ENCODE measurements around the gene GALNT9. TPM values are rescaled to one million over a fixed set of nuclear protein-coding genes. Genes with fewer than 3 reads are reported as not detected.

The GALNT9 gene
- total RNA-seq, 1 donor from 2014 or later: 2.1 TPM

DNA sequence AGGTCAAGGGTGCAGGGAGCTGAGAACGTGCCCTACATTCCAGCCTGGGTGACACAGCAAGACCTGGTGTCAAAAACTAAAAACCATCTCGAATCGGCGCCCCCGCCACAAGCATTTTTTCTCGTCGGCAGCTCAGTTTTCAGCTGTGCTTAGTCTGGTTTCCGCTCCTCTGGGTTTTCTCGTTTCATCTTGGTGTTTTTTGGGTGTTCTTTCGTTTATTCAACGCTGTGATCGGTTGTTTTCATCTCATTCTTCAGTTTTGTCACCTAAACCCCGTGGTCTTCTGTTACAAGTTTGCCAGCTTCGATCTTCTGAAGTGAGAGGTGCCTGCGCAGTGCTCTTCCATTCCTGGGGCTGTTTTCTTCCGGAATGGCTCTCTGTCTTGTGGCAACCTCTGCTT lies 143.7 kb downstream of the GALNT9 start:
- Histone ChIP-seq H3K27ac (ENCODE audit: low read depth, low read length) (no peak overlapping the region), H4K20me1 (ENCODE audit: insufficient read depth, low read length) (no peaks in the 10 kb centered on the region), H3K79me2 (ENCODE audit: insufficient read depth, low read length) (no peaks in the 10 kb centered on the region), H3K9ac (ENCODE audit: low read length) (no peak overlapping the region), H3K4me2 (ENCODE audit: low read length) (no peak overlapping the region), H3K4me1 (ENCODE audit: insufficient read depth, low read length) (peaks cover 7% of the 10 kb centered on the region), H3K36me3 (ENCODE audit: insufficient read depth, low read length) (no peaks in the 10 kb centered on the region), H3K27me3 (ENCODE audit: insufficient read depth, low read length) (peaks cover 12% of the 10 kb centered on the region), H2AFZ (ENCODE audit: low read depth, low read length) (no peak overlapping the region), H3K9me3 (ENCODE audit: insufficient read depth, low read depth, low read length) (peaks cover 5% of the 10 kb centered on the region), H3K4me3 (ENCODE audit: insufficient read depth, low read depth, low read length) (no peak overlapping the region)
- TF ChIP-seq, protein P1, sequence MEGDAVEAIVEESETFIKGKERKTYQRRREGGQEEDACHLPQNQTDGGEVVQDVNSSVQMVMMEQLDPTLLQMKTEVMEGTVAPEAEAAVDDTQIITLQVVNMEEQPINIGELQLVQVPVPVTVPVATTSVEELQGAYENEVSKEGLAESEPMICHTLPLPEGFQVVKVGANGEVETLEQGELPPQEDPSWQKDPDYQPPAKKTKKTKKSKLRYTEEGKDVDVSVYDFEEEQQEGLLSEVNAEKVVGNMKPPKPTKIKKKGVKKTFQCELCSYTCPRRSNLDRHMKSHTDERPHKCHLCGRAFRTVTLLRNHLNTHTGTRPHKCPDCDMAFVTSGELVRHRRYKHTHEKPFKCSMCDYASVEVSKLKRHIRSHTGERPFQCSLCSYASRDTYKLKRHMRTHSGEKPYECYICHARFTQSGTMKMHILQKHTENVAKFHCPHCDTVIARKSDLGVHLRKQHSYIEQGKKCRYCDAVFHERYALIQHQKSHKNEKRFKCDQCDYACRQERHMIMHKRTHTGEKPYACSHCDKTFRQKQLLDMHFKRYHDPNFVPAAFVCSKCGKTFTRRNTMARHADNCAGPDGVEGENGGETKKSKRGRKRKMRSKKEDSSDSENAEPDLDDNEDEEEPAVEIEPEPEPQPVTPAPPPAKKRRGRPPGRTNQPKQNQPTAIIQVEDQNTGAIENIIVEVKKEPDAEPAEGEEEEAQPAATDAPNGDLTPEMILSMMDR (IDR thresholded peaks at IDR 0.05; ENCODE audit: insufficient read depth, low read depth, low read length): no peak
- no peak for TF ChIP-seq EZH2 (IDR thresholded peaks at IDR 0.05; ENCODE audit: insufficient read depth, low read length)
- Mint-ChIP-seq H3K9me3 (ENCODE audit: unreplicated experiment) (peaks cover 4% of the 10 kb centered on the region), H3K4me1 (ENCODE audit: low read depth, unreplicated experiment) (no peaks in the 10 kb centered on the region), H3K4me3 (ENCODE audit: unreplicated experiment) (no peak overlapping the region), H3K27ac (ENCODE audit: unreplicated experiment) (no peak overlapping the region), H3K36me3 (ENCODE audit: low read depth, unreplicated experiment) (peaks cover 2% of the 10 kb centered on the region), H3K27me3 (ENCODE audit: low read depth, unreplicated experiment) (peaks cover 55% of the 10 kb centered on the region)
- DNase-seq (ENCODE audit: low read depth): no peak
- no peak for FAIRE-seq

DNA sequence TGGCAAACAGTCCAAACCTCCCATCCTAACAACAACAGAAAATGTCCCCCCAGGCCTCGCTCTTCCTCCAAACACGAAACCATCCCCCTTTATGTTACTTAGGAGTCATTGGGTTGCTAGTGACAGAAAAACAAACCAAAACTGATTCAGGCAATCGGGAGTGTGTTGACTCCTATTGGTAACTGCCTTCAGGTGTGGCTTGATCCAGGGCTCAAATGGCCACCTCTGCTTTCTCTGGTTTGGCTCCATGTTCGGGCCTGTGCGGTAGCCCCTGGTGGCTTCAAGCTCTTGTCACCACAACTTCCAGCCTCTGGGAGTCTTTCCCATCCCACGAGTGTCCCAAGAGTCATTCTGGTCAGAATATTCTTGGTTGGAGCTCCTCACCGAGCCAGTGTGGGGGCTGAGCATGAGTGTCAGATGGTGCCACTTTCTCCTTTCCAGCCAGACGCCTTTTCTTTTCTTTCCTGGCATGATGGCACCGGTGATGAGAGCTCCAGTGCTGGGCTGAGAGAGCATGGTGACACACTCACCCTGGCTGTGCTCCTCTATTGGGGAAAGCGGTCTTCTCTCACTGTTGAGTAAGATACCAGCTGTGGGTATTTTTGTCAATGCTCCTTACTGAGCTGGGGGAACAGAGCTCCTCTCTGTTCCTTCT lies 146.6 kb downstream of the GALNT9 start:
- peaks cover 5% of the 10 kb centered on the region for H3K9me3 ChIP-seq (ENCODE audit: insufficient read depth, low read depth, low read length)
- no peak overlapping the region for H3K4me2 ChIP-seq (ENCODE audit: low read length)
- no peak for DNase-seq (ENCODE audit: low read depth)
- Mint-ChIP-seq H3K9me3 (ENCODE audit: unreplicated experiment) (peaks cover 4% of the 10 kb centered on the region), H3K27me3 (ENCODE audit: low read depth, unreplicated experiment) (peaks cover 72% of the 10 kb centered on the region), H3K36me3 (ENCODE audit: low read depth, unreplicated experiment) (peaks cover under 1% of the 10 kb centered on the region), H3K4me1 (ENCODE audit: low read depth, unreplicated experiment) (no peaks in the 10 kb centered on the region), H3K27ac (ENCODE audit: unreplicated experiment) (no peak overlapping the region), H3K4me3 (ENCODE audit: unreplicated experiment) (peak overlapping the region; percentile 54)
- H3K27ac ChIP-seq (ENCODE audit: low read depth, low read length): no peak overlapping the region
- no peaks in the 10 kb centered on the region for H3K4me1 ChIP-seq (ENCODE audit: insufficient read depth, low read length)
- no peak for TF ChIP-seq EZH2 (IDR thresholded peaks at IDR 0.05; ENCODE audit: insufficient read depth, low read length)
- TF ChIP-seq, protein P1 (IDR thresholded peaks at IDR 0.05; ENCODE audit: insufficient read depth, low read depth, low read length): no peak
- H3K4me3 ChIP-seq (ENCODE audit: insufficient read depth, low read depth, low read length): no peak overlapping the region
- FAIRE-seq: no peak
- no peak overlapping the region for H2AFZ ChIP-seq (ENCODE audit: low read depth, low read length)
- H3K27me3 ChIP-seq (ENCODE audit: insufficient read depth, low read length): peaks cover 23% of the 10 kb centered on the region
- no peak overlapping the region for H3K9ac ChIP-seq (ENCODE audit: low read length)
- no peaks in the 10 kb centered on the region for H3K36me3 ChIP-seq (ENCODE audit: insufficient read depth, low read length)
- H3K79me2 ChIP-seq (ENCODE audit: insufficient read depth, low read length): no peaks in the 10 kb centered on the region
- H4K20me1 ChIP-seq (ENCODE audit: insufficient read depth, low read length): no peaks in the 10 kb centered on the region

DNA sequence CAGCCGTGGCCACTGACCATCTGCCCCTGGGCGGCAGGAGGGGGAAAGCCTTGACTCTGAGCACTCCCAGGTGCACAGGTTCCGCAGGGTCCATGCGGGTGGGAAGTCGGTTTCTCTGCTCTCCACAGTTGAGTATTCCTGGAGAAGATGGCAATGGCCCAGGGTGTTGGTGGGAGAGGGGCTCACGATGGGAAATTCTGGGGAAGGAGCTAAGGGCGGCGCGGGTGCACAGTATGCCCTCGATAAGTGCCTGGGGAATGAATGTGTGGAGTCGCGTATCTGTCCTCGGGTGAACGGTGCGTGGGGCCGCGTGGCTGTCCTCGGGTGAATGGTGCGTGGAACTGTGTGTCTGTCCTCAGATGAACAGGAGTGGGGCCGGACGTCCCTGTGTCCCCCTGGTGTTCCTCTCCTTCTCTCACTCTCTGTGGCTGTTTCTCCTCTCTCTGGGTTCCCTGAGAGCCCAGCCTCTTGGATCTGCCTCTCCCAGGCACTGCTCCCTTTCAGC lies 147.1 kb downstream of the GALNT9 start:
- H3K4me3 ChIP-seq (ENCODE audit: insufficient read depth, low read depth, low read length): no peak overlapping the region
- FAIRE-seq (no peak), DNase-seq (ENCODE audit: low read depth) (no peak)
- no peaks in the 10 kb centered on the region for H3K36me3 ChIP-seq (ENCODE audit: insufficient read depth, low read length)
- Mint-ChIP-seq H3K27ac (ENCODE audit: unreplicated experiment) (no peak overlapping the region), H3K36me3 (ENCODE audit: low read depth, unreplicated experiment) (no peaks in the 10 kb centered on the region), H3K9me3 (ENCODE audit: unreplicated experiment) (peaks cover 4% of the 10 kb centered on the region), H3K4me1 (ENCODE audit: low read depth, unreplicated experiment) (no peaks in the 10 kb centered on the region), H3K27me3 (ENCODE audit: low read depth, unreplicated experiment) (peaks cover 68% of the 10 kb centered on the region), H3K4me3 (ENCODE audit: unreplicated experiment) (no peak overlapping the region)
- H3K79me2 ChIP-seq (ENCODE audit: insufficient read depth, low read length): no peaks in the 10 kb centered on the region
- no peak overlapping the region for H3K27ac ChIP-seq (ENCODE audit: low read depth, low read length)
- H4K20me1 ChIP-seq (ENCODE audit: insufficient read depth, low read length): no peaks in the 10 kb centered on the region
- H3K4me2 ChIP-seq (ENCODE audit: low read length): no peak overlapping the region
- H3K9ac ChIP-seq (ENCODE audit: low read length): no peak overlapping the region
- TF ChIP-seq EZH2 (IDR thresholded peaks at IDR 0.05; ENCODE audit: insufficient read depth, low read length): no peak
- TF ChIP-seq, protein P1 (IDR thresholded peaks at IDR 0.05; ENCODE audit: insufficient read depth, low read depth, low read length): no peak
- H3K27me3 ChIP-seq (ENCODE audit: insufficient read depth, low read length): peaks cover 23% of the 10 kb centered on the region
- peaks cover 5% of the 10 kb centered on the region for H3K9me3 ChIP-seq (ENCODE audit: insufficient read depth, low read depth, low read length)
- no peak overlapping the region for H2AFZ ChIP-seq (ENCODE audit: low read depth, low read length)
- no peaks in the 10 kb centered on the region for H3K4me1 ChIP-seq (ENCODE audit: insufficient read depth, low read length)

All from astrocyte (in vitro differentiated cells and primary cell).